Skeletal muscle satellite cell (primary cell): ENCODE measurements around the gene MLXIPL.
"Not testable (repeated sequence)": the region's sequence is repeated elsewhere in the genome, so short reads cannot be mapped to it uniquely, and the experiment has no call there.

Experiments used
- H3K27me3 ChIP-seq: 2 replicates; pipeline ENCODE4 v1.7.0; 2013; ENCODE audit warnings: low read length; ENCODE audit not compliant: control insufficient read depth, insufficient read depth
- H3K36me3 ChIP-seq: 2 replicates; pipeline ENCODE4 v1.7.0; 2013; ENCODE audit warnings: mild to moderate bottlenecking, control low read depth, low read length; ENCODE audit not compliant: insufficient read depth
- H3K4me1 ChIP-seq: 2 replicates; pipeline ENCODE4 v1.7.0; 2013; ENCODE audit warnings: low read length; ENCODE audit not compliant: control insufficient read depth, insufficient read depth
- H3K4me2 ChIP-seq: 2 replicates; pipeline ENCODE4 v1.7.0; 2013; ENCODE audit warnings: mild to moderate bottlenecking, low read length
- H3K4me3 ChIP-seq: 2 replicates; pipeline ENCODE4 v1.7.0; 2013; ENCODE audit warnings: low read length
- H3K9ac ChIP-seq: 2 replicates; pipeline ENCODE4 v1.7.0; 2013; ENCODE audit warnings: mild to moderate bottlenecking, low read depth, low read length, moderate library complexity
- H3K9me3 ChIP-seq: replicated peaks from 2 replicates; pipeline ENCODE4 v1.7.0; 2013; ENCODE audit warnings: mild to moderate bottlenecking, control low read depth, low read length

The MLXIPL gene

GRCh38 chr7:73596191-73597065, 27.9 kb downstream of the MLXIPL start:
- no peaks in the 10 kb centered on the region for H3K9me3 ChIP-seq
- H3K4me1 ChIP-seq: peaks cover 9% of the 10 kb centered on the region
- H3K4me2 ChIP-seq: no peak overlapping the region
- peaks cover 4% of the 10 kb centered on the region for H3K27me3 ChIP-seq
- H3K9ac ChIP-seq: no peak overlapping the region
- no peak overlapping the region for H3K4me3 ChIP-seq
- no peaks in the 10 kb centered on the region for H3K36me3 ChIP-seq

- Histone ChIP-seq H3K27me3 (peaks cover 4% of the 10 kb centered on the region), H3K9ac (no peak overlapping the region), H3K4me2 (no peak overlapping the region), H3K36me3 (no peaks in the 10 kb centered on the region), H3K4me1 (no peaks in the 10 kb centered on the region), H3K4me3 (no peak overlapping the region), H3K9me3 (no peaks in the 10 kb centered on the region)
These were observed 29.0 kb downstream of the MLXIPL start for GRCh38 chr7:73595358-73595757.

GRCh38 chr7:73593207-73594045, 30.9 kb downstream of the MLXIPL start:
- Histone ChIP-seq H3K9ac (no peak overlapping the region), H3K4me3 (no peak overlapping the region), H3K27me3 (peaks cover 4% of the 10 kb centered on the region)

GRCh38 chr7:73586911-73587310, 37.4 kb downstream of the MLXIPL start:
- H3K4me3 ChIP-seq: no peak overlapping the region
- no peak overlapping the region for H3K9ac ChIP-seq
- H3K27me3 ChIP-seq: no peaks in the 10 kb centered on the region
- H3K4me2 ChIP-seq: no peak overlapping the region
- no peaks in the 10 kb centered on the region for H3K36me3 ChIP-seq
- peaks cover 8% of the 10 kb centered on the region for H3K4me1 ChIP-seq
- no peaks in the 10 kb centered on the region for H3K9me3 ChIP-seq

More at GRCh38 chr7:73593207-73594045, 30.9 kb downstream of the MLXIPL start:
- H3K36me3 ChIP-seq: no peaks in the 10 kb centered on the region
- H3K4me2 ChIP-seq: no peak overlapping the region
- no peaks in the 10 kb centered on the region for H3K4me1 ChIP-seq
- H3K9me3 ChIP-seq: no peaks in the 10 kb centered on the region

GRCh38 chr7:73585196-73585595, 39.1 kb downstream of the MLXIPL start:
- H3K27me3 ChIP-seq: no peaks in the 10 kb centered on the region
- no peaks in the 10 kb centered on the region for H3K36me3 ChIP-seq
- H3K9me3 ChIP-seq: no peaks in the 10 kb centered on the region
- H3K4me2 ChIP-seq: no peak overlapping the region
- H3K9ac ChIP-seq: no peak overlapping the region
- H3K4me1 ChIP-seq: peaks cover 11% of the 10 kb centered on the region
- no peak overlapping the region for H3K4me3 ChIP-seq

GRCh38 chr7:73582664-73583202, 41.6 kb downstream of the MLXIPL start:
- H3K9me3 ChIP-seq: no peaks in the 10 kb centered on the region
- no peak overlapping the region for H3K4me3 ChIP-seq
- no peaks in the 10 kb centered on the region for H3K27me3 ChIP-seq
- no peak overlapping the region for H3K4me2 ChIP-seq
- peaks cover 15% of the 10 kb centered on the region for H3K4me1 ChIP-seq
- no peaks in the 10 kb centered on the region for H3K36me3 ChIP-seq
- H3K9ac ChIP-seq: no peak overlapping the region

- H3K4me3 ChIP-seq, H3K27me3 ChIP-seq, H3K4me2 ChIP-seq, H3K9ac ChIP-seq, H3K9me3 ChIP-seq, H3K36me3 ChIP-seq: not testable (repeated sequence)
- peaks cover 29% of the 10 kb centered on the region for H3K4me1 ChIP-seq
These were observed 43.3 kb downstream of the MLXIPL start for GRCh38 chr7:73581006-73581405.

GRCh38 chr7:73578342-73579128, 45.8 kb downstream of the MLXIPL start, which contains the start of gene TBL2:
Gene TBL2 (minus strand): TSS chr7:73578579. CDS start chr7:73578549, 30 bp downstream.
- Histone ChIP-seq H3K4me2 (peak within 1 kb of the TSS; percentile 94), H3K36me3 (peaks cover 15% of the 10 kb centered on the region), H3K9me3 (no peaks in the 10 kb centered on the region), H3K4me3 (peak within 1 kb of the TSS; percentile 91), H3K27me3 (no peaks in the 10 kb centered on the region), H3K9ac (peak within 1 kb of the TSS; percentile 98), H3K4me1 (peaks cover 31% of the 10 kb centered on the region)

- H3K4me1 ChIP-seq: peaks cover 31% of the 10 kb centered on the region
These were observed 46.5 kb downstream of the MLXIPL start for GRCh38 chr7:73577627-73578341.

GRCh38 chr7:73573791-73574190, 50.5 kb downstream of the MLXIPL start:
- H3K4me2 ChIP-seq: no peak overlapping the region
- peaks cover 58% of the 10 kb centered on the region for H3K36me3 ChIP-seq
- peaks cover 19% of the 10 kb centered on the region for H3K4me1 ChIP-seq
- H3K9ac ChIP-seq: no peak overlapping the region
- no peaks in the 10 kb centered on the region for H3K9me3 ChIP-seq
- no peaks in the 10 kb centered on the region for H3K27me3 ChIP-seq
- no peak overlapping the region for H3K4me3 ChIP-seq

More at GRCh38 chr7:73577627-73578341, 46.5 kb downstream of the MLXIPL start:
- Histone ChIP-seq H3K9me3 (no peaks in the 10 kb centered on the region), H3K36me3 (peaks cover 23% of the 10 kb centered on the region), H3K4me2 (peak overlapping the region; percentile 94), H3K9ac (peak overlapping the region; percentile 98), H3K4me3 (peak overlapping the region; percentile 91), H3K27me3 (no peaks in the 10 kb centered on the region)
